GDM1 (cell line): ENCODE results near the gene CASP2.

Experiments used
- DNase-seq: peaks from one replicate; lab custom pipeline; 2025; lab: John Stamatoyannopoulos, UW

CASP2 gene

DNA sequence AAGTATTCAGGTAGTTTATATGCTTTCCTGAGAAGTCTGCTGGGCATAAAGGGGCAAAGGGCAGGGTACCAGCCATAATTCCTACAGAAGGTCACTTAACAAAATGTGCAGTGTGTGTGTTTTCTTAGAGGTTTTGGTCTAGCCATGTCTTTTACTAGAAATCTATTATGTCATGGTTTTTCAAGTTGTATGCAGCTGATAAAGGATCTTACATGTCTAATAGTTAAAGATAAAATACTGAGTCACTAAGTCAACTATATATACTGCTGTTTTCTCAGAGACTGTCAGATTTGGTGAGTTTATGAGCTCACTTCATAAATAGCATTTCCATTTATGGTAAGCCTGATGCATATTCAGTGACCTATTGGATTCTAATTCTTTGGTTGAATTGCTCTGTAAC lies 7.7 kb downstream of the CASP2 start:
- DNase-seq = no peak

DNA sequence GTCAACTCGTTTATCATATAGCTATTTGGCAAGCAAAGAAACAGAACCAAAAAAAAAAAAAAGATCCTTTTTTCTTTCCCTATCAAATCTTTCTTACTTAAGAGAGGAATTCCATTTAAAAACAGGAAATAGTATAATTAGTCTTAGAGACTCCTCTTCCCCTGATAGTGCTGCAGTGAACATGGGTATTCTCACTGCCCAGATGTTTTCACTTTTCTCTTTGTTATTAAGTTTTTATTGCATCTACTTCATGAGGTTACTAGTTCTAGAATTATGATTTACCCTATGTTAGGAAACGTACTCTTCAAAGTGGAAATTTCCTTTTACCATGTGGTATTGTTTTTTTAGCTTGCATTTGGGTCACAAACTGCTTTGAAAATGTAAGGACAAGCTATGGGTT lies 8.5 kb downstream of the CASP2 start:
- DNase-seq = no peak

DNA sequence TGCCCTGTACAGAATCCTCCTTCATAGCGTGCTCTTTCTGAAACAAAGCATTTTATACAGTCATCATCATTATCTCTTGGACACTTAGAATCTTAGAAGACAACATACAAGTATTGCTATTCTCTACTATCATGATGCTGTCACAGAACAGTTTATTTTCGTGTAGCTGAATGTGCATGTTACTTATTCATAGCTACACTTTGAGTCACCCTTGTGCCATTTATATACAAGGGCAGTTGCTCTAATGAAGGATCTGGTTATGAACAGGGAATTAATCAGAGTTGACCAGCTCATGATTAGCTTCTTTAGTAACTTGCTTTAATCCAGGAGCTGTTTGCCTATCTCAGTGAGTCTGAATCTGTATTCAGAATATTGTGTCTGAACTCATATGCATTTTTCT lies 11.2 kb downstream of the CASP2 start:
- DNase-seq = no peak

DNA sequence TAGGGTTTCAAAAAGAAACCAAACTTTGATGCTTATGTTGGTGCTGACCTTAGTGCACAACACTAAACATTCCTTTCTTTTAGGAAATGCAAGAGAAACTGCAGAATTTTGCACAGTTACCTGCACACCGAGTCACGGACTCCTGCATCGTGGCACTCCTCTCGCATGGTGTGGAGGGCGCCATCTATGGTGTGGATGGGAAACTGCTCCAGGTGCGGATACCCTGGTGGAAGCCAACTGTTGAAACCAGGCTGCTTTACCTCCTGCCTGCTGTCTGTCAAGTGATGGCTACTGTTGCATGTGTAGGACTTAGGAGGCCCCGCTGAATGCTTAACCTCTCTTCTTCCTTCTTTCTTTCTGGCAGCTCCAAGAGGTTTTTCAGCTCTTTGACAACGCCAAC lies 11.7 kb downstream of the CASP2 start:
- DNase-seq = peak; percentile 35

DNA sequence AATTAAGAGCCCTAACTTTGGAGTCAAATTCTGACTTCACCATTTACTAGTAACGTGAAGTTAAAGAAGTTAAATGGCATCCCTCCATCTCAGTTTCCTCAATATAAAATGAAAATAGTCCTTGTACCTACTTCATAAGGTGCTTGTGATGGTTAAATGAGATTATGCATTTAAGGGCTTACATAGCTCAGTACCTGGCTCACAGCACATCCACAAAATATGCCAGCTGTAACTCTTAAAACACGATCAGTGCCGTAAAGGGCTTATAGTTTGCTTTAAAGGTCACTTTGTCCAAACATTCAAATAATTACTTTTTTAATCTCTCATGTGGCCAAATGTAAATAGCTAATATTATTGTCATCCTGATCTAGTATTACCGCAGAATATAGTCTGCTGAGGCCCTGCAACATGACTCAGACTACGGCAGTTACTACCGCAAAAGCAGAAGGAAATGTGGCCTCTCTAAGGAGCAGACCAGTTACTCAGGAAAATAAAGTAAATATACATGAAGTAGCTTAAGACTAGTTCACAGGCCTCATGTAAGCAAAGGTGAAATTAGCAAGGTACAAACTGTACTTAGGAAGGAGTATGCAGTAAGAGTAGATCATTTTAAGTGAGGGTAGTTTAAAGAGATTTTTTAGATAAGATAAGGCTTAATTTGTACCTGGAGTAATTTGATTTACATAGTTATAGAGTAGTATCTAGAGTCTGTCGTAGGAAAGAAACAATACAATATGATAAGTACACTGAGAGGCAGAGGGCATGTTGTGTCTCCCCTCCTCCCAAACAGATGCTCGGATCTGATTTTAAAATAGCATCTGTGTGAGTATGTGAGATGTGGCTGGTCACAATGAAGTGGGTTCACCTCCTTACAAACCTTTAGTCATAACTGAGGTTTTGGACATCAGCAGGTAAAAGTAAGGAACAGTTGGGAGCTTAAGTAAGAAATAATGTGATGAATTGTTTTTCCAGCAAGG lies 13.1 kb downstream of the CASP2 start:
- peak; percentile 78 for DNase-seq

DNA sequence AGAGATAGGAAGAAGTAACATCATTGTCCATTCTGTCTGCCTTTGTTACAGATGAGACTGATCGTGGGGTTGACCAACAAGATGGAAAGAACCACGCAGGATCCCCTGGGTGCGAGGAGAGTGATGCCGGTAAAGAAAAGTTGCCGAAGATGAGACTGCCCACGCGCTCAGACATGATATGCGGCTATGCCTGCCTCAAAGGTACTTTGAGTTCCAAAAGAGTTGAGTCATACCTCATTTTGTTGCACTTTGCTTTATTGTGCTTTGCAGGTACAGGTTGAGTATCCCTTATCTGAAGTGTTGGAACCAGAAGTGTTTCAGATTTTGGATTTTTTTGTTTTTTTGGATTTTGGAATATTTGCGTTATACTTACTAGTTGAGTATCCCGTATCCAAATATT lies 15.6 kb downstream of the CASP2 start:
- no peak for DNase-seq

DNA sequence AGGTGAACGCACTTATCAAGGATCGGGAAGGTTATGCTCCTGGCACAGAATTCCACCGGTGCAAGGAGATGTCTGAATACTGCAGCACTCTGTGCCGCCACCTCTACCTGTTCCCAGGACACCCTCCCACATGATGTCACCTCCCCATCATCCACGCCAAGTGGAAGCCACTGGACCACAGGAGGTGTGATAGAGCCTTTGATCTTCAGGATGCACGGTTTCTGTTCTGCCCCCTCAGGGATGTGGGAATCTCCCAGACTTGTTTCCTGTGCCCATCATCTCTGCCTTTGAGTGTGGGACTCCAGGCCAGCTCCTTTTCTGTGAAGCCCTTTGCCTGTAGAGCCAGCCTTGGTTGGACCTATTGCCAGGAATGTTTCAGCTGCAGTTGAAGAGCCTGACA lies 16.8 kb downstream of the CASP2 start:
- DNase-seq = no peak

DNA sequence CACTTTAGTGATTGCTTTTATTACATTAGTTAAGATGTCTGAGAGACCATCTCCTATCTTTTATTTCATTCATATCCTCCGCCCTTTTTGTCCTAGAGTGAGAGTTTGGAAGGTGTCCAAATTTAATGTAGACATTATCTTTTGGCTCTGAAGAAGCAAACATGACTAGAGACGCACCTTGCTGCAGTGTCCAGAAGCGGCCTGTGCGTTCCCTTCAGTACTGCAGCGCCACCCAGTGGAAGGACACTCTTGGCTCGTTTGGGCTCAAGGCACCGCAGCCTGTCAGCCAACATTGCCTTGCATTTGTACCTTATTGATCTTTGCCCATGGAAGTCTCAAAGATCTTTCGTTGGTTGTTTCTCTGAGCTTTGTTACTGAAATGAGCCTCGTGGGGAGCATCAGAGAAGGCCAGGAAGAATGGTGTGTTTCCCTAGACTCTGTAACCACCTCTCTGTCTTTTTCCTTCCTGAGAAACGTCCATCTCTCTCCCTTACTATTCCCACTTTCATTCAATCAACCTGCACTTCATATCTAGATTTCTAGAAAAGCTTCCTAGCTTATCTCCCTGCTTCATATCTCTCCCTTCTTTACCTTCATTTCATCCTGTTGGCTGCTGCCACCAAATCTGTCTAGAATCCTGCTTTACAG lies 17.4 kb downstream of the CASP2 start:
- DNase-seq = peak; percentile 49

DNA sequence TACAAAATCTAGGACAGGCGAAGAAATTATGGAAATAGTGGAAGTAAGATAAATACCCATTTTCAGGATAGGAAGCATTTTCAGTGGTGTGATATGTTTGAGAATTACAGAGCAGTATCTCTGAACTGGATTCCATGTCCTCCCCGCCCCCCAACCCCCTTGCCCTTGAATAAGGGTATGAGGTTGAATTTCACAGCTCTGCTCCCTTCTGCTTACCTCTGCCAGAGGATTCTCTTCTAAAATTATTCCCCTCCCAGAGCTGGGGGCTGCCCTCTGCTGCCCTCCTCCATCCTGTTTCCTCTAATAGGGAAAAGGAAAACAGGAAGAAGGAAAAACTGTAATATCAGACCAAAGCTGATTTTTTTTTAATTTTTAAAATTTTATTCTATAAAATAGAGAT lies 20.5 kb downstream of the CASP2 start:
- no peak for DNase-seq

DNA sequence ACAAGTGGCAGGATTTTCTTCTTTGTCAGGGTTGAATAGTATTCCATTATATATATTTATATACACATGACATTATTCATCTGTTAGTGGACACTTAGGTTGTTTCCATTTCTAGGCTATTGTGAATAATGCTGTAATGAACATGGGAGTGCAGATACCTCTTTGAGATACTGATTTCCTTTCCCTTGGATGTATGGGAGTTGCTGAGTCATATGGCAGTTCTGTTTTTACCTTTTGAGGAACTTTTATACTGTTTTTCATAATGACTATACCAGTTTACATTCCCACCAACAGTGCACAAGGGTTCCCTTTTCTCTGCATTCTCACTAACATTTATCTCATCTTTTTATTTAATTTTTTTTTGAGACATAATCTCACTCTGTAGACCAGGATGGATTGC lies 26.0 kb downstream of the CASP2 start:
- peak; percentile 21 for DNase-seq

DNA sequence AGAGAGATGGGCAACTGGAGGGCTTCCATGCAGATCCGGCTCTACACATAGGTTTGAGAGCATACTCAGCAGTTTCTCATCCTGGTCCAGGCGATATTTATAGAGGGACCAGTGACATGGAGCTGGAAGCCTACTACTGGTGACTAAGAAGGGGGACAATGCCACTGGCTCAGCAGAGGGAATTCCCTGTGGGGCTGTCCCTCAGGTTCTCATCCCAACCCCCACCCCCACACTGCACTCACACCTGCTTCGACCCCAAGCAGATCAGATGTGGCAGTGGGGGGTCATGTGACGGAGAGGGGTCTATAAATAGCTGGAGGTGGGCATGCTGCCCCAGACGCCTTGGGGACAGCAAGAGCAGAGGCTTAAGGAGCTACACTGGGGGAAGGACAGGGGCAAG lies 27.6 kb downstream of the CASP2 start, which contains the start of gene CLCN1:
Gene CLCN1, plus strand, starts transcription at position 336 of the 400 bp plus-strand sequence. CDS start 102 bp downstream, outside the sequence.
- DNase-seq = no peak

DNA sequence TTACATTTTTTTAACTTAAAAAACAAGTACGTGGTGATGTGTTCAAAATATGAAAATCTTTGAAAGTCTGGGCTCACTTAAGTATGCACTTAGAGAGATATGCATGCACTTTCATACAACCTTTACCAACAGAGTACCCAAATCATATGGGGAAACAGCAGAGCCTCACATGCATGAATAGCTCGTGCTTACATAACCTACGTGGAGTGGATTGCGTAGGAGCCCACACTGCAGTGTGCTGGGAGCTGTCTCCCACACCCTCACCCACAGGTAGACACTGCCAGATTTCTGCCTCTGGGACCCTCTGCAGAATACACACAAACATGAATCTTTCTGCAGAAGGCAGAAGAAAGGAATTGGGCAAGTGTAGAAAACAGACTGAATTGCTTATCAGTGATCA lies 28.3 kb downstream of the CASP2 start:
- no peak for DNase-seq

DNA sequence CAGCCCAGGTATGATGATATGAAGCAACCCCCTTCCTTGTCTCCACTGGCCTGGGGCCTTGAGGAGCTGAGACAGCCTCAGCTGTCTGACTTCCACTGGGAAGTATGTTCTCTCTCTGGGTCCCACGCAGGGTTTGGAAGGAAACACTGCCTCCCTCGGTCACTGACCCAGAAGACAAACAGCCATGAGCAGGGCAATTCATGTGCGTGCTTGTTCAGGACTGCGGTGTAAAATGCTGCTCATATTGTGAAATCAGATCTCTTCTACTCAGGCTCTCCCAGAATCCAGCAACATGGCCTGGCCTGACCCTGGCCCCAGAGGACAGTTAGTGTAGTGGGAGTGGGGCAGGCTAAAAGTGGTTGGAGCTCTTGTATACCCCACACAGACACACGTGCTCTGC lies 30.5 kb downstream of the CASP2 start:
- DNase-seq = no peak

DNA sequence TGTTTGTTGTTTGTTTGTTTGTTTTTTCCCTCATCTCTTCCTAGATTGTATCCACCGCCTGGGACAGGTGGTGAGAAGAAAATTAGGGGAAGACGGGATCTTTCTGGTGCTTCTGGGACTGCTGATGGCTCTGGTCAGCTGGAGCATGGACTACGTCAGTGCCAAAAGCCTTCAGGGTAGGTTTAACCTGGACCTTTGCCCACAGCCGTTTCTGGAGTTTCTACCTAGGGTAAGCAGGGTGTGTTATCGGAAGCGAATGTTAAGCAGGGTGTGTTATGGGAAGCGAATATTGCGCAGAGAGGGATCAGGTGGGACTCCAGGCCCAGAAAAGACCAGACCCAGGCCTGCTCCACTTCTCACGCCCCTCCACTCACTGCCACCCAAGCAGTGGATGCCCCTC lies 32.5 kb downstream of the CASP2 start:
- no peak for DNase-seq

DNA sequence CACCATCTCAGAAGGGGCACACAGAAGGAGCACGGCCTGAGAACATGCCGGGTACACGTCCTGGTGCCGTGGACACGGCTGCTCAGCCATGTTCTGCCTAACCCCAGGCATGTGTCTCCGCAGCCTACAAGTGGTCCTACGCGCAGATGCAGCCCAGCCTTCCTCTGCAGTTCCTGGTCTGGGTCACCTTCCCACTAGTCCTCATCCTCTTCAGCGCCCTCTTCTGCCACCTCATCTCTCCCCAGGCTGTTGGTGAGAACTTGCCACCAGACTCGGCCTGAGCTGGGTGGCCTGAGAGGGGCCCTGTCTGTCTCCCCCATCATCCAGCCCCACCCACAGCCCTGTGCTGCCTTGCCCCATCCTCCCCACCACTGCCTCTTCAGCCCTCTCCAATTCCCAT lies 33.1 kb downstream of the CASP2 start:
- DNase-seq = no peak

DNA sequence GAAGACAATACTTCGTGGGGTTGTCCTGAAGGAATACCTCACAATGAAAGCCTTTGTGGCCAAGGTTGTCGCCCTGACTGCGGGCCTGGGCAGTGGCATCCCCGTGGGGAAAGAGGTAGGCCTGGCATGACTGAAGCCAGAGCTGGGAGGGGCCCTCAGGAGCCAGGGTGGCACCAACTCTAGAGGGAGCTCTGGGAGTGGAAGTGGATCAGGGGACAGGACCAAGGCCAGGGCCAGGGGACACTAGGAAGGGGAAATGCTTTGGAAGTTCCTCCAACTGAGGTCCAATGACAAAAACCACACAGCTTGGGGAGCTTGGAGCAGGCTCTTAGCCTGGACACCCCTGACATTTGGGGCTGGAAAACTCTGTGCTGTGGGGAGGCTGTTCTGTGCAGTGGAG lies 33.6 kb downstream of the CASP2 start:
- DNase-seq = peak; percentile 46

DNA sequence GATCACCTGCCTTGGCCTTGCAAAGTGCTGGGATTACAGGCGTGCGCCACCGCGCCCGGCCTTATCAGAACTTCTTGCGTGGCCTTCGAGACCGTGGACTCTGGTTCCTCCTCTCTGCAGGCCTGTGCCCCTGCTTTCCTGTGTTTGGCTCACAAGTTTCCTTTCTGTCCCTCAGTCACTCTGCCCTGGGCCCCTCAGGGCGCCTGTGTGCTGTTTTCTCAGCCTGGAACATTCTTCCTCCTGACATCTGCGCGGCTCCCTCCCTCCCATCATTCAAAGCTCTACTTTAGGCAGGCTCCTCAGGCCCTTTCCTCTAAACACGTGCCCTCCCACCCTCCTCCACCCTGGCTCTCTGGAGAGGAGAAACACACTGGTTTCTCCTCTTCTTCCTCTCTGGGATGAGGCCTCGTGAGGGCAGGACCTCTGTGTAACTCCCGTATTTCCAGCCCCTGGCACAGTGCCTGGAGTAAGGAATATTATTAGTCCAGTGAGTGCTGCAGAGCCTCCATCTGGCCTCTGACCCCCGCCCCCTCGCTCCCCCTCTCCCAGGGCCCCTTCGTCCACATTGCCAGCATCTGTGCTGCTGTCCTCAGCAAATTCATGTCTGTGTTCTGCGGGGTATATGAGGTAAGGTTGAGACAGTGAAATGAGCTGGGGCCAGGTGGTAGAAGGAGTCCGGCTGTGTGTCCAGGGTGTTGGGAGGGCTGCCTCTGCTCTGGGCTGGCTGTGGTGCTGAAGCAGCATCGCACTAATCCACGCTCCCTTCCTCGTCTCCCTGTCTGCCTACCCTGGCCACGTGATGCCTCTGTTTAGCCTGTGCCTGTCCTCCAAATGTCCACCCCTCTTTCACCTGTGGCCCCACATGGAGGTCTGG lies 34.8 kb downstream of the CASP2 start:
- peak; percentile 47 for DNase-seq

DNA sequence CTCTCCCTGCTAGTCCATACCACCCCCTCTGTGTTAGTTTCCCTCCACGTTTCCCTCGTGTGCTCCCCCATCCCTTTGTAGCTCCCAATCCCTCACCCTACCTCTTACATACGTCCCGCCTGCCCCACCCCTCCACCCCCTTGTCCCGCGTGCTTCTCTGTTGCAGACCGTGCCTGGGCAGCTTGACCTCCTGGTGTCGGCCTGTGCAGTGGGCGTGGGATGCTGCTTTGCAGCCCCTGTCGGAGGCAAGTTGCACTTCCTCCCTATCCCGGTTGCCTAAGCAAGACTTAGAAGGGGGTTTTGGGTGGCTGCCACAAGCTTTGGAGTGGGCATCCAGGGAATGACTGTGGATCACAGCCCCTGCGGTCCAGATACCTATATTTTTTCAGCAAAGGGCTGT lies 35.5 kb downstream of the CASP2 start:
- DNase-seq = no peak

DNA sequence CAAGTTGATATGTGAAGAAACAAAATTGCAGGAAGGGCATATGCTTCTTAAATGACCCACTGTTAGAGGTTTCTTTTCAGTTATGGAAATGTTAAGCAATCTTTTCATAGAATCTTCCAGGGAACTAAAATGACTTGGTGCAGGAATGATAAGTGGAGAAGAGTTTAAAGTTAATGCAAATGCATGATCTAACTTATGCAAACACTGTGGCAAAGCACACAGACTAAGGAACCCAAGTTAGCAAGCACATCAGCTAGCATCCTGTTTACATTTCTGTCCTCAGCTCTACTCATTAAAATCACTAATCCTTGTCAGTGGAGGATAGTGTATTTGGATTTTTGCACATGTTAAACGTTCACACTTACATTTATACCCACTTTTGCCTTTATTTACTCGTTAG lies 37.1 kb downstream of the CASP2 start:
- DNase-seq = no peak

DNA sequence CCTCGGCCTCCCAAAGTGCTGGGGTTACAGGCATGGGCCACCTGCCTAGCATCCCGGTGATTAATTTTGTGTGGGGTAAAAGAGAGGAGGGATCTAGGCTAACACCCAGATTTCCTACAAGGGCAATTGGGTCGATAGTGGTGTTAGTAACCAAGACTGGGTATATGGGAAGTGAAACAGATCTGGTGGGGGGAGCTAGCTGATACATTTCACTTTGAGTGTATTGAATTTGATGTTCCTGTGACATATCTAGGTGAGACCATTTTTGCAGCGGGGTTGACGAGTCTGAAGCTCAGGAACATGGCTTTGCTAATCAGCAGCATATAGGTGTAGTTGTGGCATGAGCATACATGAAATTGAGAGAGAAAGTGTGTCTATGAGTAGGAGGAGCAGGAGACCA lies 39.8 kb downstream of the CASP2 start:
- DNase-seq = no peak

DNA sequence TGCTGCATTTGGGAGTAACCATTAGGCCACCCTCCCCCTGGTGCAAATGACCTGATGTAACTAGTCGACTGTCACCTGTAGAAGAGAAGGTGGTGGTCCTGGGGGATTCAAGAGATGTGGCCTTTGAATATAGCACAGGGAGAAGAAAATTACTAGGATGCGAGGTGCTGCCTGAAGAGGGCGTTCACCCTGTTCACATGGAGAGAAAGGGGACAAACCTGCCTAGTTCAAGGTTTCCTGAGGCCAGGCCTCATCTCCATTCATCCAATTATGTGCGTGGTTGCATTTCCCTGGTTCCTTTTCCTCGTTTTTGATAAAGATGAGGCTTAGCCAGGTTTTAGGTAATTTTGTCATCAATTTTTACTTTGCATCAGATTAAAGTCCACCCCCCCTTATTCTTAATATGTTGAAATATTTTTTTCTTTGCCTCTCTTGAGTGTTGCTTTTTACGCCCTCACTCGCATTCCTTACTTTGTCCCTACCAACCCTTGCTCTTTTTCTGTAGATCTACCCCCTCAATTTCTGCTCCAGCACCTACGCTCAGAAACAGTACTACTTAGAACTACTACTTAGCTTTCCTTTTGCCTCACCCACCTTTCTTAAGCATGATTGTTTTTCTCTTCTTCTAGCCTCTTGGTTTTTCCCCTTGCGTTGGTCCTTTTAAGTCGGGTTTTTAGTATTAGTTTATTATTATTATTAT lies 41.5 kb downstream of the CASP2 start:
- DNase-seq = no peak
